AG10803 (cell line): ENCODE results near the gene ADAM8.

Experiments used
- DNase-seq: peaks from one replicate; pipeline ENCODE4 v3.0.0; 2010; ENCODE audit warnings: low read depth
- H3K4me3 ChIP-seq: 2 replicates; pipeline ENCODE4 v1.5.1; 2011; ENCODE audit warnings: mild to moderate bottlenecking, low read length, control low read depth
- TF ChIP-seq, protein P1 (sequence below): conservative IDR thresholded peaks from 2 replicates; pipeline ENCODE4 v1.5.1; 2011; ENCODE audit warnings: mild to moderate bottlenecking, low read length, control low read depth, inconsistent platforms

Gene ADAM8

DNA sequence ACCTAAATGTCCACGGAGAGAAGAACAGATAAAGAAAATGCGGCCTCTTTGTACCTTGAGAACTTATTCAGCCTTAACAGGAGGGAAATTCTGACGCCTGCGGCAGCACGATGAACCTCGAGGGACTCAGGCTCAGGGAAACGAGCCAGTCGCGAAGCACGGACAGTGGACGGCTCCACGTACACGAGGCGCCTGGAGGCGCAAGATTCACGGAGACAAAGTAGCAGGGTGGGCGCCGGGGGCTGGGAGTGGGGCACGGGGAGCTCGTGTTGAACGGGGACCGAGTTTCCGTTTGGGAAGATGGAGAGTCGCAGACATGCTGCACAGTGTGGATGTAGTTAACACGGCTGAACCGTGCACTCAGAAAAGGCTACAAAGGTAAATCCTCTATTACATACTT is 59.9 kb downstream of the ADAM8 start:
- no peak for DNase-seq
- TF ChIP-seq, protein P1, sequence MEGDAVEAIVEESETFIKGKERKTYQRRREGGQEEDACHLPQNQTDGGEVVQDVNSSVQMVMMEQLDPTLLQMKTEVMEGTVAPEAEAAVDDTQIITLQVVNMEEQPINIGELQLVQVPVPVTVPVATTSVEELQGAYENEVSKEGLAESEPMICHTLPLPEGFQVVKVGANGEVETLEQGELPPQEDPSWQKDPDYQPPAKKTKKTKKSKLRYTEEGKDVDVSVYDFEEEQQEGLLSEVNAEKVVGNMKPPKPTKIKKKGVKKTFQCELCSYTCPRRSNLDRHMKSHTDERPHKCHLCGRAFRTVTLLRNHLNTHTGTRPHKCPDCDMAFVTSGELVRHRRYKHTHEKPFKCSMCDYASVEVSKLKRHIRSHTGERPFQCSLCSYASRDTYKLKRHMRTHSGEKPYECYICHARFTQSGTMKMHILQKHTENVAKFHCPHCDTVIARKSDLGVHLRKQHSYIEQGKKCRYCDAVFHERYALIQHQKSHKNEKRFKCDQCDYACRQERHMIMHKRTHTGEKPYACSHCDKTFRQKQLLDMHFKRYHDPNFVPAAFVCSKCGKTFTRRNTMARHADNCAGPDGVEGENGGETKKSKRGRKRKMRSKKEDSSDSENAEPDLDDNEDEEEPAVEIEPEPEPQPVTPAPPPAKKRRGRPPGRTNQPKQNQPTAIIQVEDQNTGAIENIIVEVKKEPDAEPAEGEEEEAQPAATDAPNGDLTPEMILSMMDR: no peak
- H3K4me3 ChIP-seq: no peak overlapping the region

DNA sequence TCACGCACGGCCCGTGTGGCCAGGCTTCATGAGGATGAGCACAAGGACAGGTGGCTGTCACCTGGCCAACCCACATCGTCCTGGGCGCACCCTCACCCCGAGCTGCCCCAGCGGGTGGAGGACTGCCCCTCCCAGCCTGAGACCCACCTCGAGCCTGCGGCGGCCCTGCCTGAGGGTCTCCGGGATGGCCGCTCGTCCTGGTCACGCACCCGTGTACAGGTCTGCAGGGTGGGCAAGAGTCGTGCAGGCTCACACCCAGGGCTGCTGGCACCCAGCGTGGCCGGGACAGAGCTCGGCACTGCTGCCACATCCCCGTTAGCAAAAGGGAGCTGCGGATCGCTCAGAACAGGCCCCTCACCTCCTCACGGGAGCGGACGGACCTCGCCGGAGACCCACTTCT is 61.1 kb downstream of the ADAM8 start:
- TF ChIP-seq, protein P1: no peak
- DNase-seq: no peak
- H3K4me3 ChIP-seq: no peak overlapping the region

DNA sequence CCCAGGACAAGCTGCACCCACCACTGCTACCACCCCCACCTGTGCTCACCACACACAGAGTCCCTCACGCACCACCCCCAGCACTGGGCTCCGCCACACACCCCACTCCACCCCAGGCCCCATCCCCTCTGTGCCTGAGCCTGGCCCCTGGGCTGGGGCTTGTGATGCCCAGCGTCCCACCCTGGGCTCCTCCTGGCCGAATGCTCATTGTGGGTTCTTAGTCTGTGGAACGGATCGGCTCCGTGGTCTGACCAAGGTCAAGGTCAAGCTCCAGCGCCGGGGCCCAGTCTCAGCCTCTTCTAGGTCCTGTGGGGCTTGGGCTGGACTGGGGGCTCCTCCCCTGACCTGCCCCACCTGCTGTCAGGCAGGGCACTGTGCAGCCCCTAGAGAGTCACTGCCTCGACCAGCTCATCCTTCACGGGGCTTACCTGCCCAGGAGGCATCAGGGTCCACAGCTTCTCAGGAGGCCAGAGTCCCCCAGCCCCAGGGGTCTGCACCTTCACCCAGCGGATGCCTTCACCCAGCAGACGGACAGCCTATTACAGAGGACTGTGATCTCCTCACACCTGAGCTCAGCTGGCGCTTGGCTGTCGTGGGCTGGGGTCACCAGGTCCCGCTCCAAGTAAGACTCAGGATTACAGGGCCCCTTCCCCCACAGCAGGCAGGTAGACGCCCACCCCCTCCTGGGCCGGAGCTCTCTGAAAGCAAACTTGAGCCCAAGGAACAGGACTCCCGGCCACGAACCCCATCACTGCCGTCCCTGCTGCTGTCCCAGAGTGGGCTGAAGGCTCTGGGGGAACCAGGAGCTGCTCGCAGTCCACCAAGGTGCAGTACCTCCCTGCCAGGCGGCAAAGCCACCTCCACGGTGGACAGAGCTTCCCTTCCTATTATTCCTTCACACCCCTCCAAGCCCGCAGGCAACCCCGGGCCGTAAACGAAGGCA is 61.9 kb downstream of the ADAM8 start:
- DNase-seq: no peak

DNA sequence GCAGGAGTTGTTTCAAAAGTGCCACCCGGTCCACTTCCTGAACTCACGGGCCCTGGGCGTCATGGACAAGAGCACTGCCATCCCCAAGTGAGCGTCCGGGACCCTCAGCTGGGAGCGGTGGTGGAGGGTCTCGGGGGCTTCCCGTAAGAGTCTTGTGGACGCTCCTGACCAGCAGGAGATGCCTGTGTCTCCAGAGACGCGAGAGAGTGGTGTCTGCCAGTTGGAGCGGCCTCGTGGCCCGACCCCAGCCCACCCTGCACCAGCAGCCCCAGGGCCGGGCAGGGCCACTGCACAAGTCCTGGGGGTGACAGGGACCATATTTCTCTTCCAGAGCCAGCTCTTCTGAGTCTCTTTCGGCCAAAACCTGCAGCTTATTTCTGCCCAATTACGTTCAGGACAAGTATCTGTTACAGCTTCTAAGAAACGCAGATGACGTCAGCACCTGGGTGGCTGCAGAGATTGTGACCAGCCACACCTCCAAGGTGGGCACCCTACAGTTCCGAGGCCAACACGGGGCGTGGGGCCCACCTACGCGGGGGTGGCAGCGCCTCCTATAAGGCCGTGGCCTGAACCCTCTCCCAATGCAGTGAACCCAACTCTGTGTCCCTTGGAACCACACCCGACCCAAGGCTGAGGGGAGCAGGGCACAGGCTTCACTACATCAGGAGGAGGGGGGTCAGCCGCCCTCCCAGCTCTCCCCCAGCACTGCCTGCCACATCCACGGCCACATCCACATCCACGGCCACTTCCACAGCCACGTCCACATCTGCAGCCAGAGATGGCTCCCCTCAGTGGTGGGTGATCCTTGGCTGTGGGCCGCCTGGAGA is 62.8 kb downstream of the ADAM8 start:
- no peak overlapping the region for H3K4me3 ChIP-seq
- TF ChIP-seq, protein P1: no peak
- no peak for DNase-seq

More for the DNA sequence above, 61.9 kb downstream of the ADAM8 start:
- TF ChIP-seq, protein P1: no peak
- no peak overlapping the region for H3K4me3 ChIP-seq

DNA sequence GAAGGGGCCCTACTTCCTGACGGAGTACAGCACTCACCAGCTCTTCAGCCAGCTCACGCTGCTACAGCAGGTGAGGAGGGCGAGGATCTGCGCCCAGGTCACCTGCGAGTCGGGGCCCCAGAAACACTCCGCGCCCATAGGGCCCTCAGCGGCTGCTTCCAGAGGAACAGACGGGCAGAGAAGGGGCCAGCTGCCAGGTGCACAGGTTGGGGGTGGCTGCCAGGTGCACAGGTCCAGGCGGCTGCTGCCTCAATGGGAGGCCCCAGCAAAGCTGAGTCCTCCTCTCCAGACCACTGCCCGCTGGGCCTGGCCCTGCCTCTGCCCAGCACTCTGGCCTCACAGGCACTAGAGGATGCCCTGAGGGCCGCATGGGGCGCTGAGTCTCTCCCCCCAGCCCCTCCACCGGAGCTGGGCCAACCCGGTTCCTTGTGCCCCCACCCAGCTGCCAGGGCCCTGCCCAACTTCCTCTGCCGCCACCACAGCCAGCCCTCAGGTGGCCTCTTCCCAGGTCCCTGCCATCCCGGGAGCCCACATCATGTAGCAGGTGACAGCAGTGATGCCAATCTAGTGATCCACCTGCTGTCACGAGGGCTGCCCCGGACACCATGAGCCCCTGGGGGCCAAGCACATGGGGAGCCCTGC is 63.7 kb downstream of the ADAM8 start:
- TF ChIP-seq, protein P1: no peak
- DNase-seq: no peak
- no peak overlapping the region for H3K4me3 ChIP-seq
